Measurements from ENCODE around the gene GRM5. TPM values are rescaled to one million over a fixed set of nuclear protein-coding genes. Genes with fewer than 3 reads are reported as not detected.

GRM5 gene
- total RNA-seq, 1 experiment from 2014 or later: not detected

DNA sequence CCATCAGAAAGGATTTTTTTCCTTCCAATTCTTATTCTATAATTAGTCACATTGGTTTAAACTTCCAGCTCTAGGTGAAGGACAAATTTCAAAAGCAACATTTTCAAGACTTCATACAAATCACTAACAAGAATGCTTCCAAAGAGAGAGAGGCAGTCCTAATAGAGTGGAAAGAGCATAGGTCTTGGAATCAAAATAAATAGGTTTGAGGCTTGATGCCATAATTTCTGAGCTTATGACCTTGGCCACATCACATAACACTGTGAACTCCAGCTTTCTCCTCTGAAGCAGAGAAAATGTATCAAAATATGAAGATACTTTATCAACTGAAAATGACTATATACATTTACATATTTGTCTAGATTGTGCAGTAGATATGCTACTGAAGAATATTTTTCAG lies 246.8 kb downstream of the GRM5 start:
- Histone ChIP-seq H3K9me3 (ENCODE audit: insufficient read depth, low read depth) (no peaks in the 10 kb centered on the region), H3K9me2 (ENCODE audit: insufficient read depth) (no peaks in the 10 kb centered on the region), H3F3A (ENCODE audit: insufficient read depth, low read depth) (no peaks in the 10 kb centered on the region), H3K4me1 (replicated peaks; ENCODE audit: insufficient read depth) (no peaks in the 10 kb centered on the region), H4K20me1 (ENCODE audit: insufficient read depth) (no peaks in the 10 kb centered on the region), H3K4me2 (no peak overlapping the region), H3K27me3 (ENCODE audit: insufficient read depth, low read depth) (no peaks in the 10 kb centered on the region), H3K4me3 (no peak overlapping the region), H3K79me2 (ENCODE audit: low read depth) (no peaks in the 10 kb centered on the region), H3K27ac (no peak overlapping the region), H2AFZ (no peak overlapping the region), H3K36me3 (ENCODE audit: low read depth) (no peaks in the 10 kb centered on the region)
- intact Hi-C loops (cut with micrococcal nuclease; ENCODE audit: unreplicated experiment): no loop called here
- TF ChIP-seq EZH2 (IDR thresholded peaks at IDR 0.05; ENCODE audit: low read depth): no peak
- no peak for DNase-seq
- no TSS peak for BruUV-seq (replicated peaks)
- CTCF ChIA-PET: no interaction called here
- POLR2A ChIA-PET (ENCODE audit: unreplicated experiment): no interaction called here

- Histone ChIP-seq H3F3A (ENCODE audit: insufficient read depth, low read depth) (no peaks in the 10 kb centered on the region), H2AFZ (no peak overlapping the region), H4K20me1 (ENCODE audit: insufficient read depth) (no peaks in the 10 kb centered on the region), H3K79me2 (ENCODE audit: low read depth) (no peaks in the 10 kb centered on the region), H3K27ac (no peak overlapping the region), H3K9me2 (ENCODE audit: insufficient read depth) (no peaks in the 10 kb centered on the region), H3K4me1 (replicated peaks; ENCODE audit: insufficient read depth) (no peaks in the 10 kb centered on the region), H3K9me3 (ENCODE audit: insufficient read depth, low read depth) (no peaks in the 10 kb centered on the region), H3K4me3 (no peak overlapping the region), H3K4me2 (no peak overlapping the region), H3K27me3 (ENCODE audit: insufficient read depth, low read depth) (no peaks in the 10 kb centered on the region), H3K36me3 (ENCODE audit: low read depth) (no peaks in the 10 kb centered on the region)
- ChIA-PET POLR2A (ENCODE audit: unreplicated experiment) (no interaction called here), CTCF (no interaction called here)
- intact Hi-C loops (cut with micrococcal nuclease; ENCODE audit: unreplicated experiment): no loop called here
- BruUV-seq (replicated peaks): no TSS peak
- DNase-seq: no peak
- TF ChIP-seq, protein P1, sequence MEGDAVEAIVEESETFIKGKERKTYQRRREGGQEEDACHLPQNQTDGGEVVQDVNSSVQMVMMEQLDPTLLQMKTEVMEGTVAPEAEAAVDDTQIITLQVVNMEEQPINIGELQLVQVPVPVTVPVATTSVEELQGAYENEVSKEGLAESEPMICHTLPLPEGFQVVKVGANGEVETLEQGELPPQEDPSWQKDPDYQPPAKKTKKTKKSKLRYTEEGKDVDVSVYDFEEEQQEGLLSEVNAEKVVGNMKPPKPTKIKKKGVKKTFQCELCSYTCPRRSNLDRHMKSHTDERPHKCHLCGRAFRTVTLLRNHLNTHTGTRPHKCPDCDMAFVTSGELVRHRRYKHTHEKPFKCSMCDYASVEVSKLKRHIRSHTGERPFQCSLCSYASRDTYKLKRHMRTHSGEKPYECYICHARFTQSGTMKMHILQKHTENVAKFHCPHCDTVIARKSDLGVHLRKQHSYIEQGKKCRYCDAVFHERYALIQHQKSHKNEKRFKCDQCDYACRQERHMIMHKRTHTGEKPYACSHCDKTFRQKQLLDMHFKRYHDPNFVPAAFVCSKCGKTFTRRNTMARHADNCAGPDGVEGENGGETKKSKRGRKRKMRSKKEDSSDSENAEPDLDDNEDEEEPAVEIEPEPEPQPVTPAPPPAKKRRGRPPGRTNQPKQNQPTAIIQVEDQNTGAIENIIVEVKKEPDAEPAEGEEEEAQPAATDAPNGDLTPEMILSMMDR (conservative IDR thresholded peaks at IDR 0.05): no peak
- no peak for TF ChIP-seq EZH2 (IDR thresholded peaks at IDR 0.05; ENCODE audit: low read depth)
Measured at GRCh38 chr11:88815505-88815904, 250.3 kb downstream of the GRM5 start.

GRCh38 chr11:88814076-88814475 lies 251.7 kb downstream of the GRM5 start:
- TF ChIP-seq, protein P1 (conservative IDR thresholded peaks at IDR 0.05): no peak
- TF ChIP-seq EZH2 (IDR thresholded peaks at IDR 0.05; ENCODE audit: low read depth): no peak
- intact Hi-C loops (cut with micrococcal nuclease; ENCODE audit: unreplicated experiment): no loop called here
- CTCF ChIA-PET: no interaction called here
- Histone ChIP-seq H3K27ac (no peak overlapping the region), H3K9me2 (ENCODE audit: insufficient read depth) (no peaks in the 10 kb centered on the region), H3K27me3 (ENCODE audit: insufficient read depth, low read depth) (no peaks in the 10 kb centered on the region), H3K4me2 (no peak overlapping the region), H3K4me3 (no peak overlapping the region), H3K79me2 (ENCODE audit: low read depth) (no peaks in the 10 kb centered on the region), H3K36me3 (ENCODE audit: low read depth) (no peaks in the 10 kb centered on the region), H4K20me1 (ENCODE audit: insufficient read depth) (no peaks in the 10 kb centered on the region), H3F3A (ENCODE audit: insufficient read depth, low read depth) (no peaks in the 10 kb centered on the region), H3K4me1 (replicated peaks; ENCODE audit: insufficient read depth) (no peaks in the 10 kb centered on the region), H2AFZ (no peak overlapping the region), H3K9me3 (ENCODE audit: insufficient read depth, low read depth) (no peaks in the 10 kb centered on the region)
- BruUV-seq (replicated peaks): no TSS peak
- POLR2A ChIA-PET (ENCODE audit: unreplicated experiment): no interaction called here
- DNase-seq: no peak

DNA sequence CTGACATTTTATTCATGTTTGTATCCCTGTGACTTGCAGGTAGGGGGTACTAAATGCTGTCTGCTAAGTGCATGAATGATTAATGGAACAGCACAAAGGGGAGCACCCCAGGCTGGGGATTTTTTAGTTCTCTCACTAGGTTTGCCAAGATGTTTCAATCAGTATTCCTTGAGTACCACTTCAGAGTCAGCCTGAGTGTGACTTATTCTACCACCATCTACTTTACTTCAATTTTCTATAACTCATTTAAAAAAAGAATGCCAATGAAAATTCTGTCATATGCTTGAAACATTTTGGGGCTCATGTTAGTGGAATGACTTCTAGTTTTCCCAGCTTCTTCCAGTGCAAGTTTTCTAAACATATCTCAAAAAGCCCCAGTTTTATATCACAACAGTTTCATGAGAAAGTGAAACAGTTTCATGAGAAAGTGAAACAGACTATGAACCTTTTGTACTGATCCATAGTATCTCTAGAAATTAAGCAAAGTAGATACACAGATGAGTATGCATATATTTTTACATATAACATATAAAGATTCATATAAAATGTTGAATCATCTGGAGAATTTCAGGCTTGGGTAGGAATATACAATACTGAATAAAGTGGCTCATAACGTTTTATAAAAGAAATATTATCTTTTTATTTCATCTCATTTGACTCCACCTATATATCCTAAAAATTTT lies 252.4 kb downstream of the GRM5 start:
- intact Hi-C loops (cut with micrococcal nuclease; ENCODE audit: unreplicated experiment): no loop called here
- no peak overlapping the region for H3K27ac ChIP-seq
- H2AFZ ChIP-seq: no peak overlapping the region
- H3K27me3 ChIP-seq (ENCODE audit: insufficient read depth, low read depth): no peaks in the 10 kb centered on the region
- ChIA-PET POLR2A (ENCODE audit: unreplicated experiment) (no interaction called here), CTCF (no interaction called here)
- H3K36me3 ChIP-seq (ENCODE audit: low read depth): no peaks in the 10 kb centered on the region
- no peaks in the 10 kb centered on the region for H3K9me3 ChIP-seq (ENCODE audit: insufficient read depth, low read depth)
- H3K79me2 ChIP-seq (ENCODE audit: low read depth): no peaks in the 10 kb centered on the region
- no TSS peak for BruUV-seq (replicated peaks)
- DNase-seq: no peak
- no peak overlapping the region for H3K4me3 ChIP-seq
- no peaks in the 10 kb centered on the region for H3K9me2 ChIP-seq (ENCODE audit: insufficient read depth)
- no peaks in the 10 kb centered on the region for H4K20me1 ChIP-seq (ENCODE audit: insufficient read depth)
- H3K4me1 ChIP-seq (replicated peaks; ENCODE audit: insufficient read depth): no peaks in the 10 kb centered on the region
- no peak overlapping the region for H3K4me2 ChIP-seq
- H3F3A ChIP-seq (ENCODE audit: insufficient read depth, low read depth): no peaks in the 10 kb centered on the region
- TF ChIP-seq, protein P1 (conservative IDR thresholded peaks at IDR 0.05): no peak
- no peak for TF ChIP-seq EZH2 (IDR thresholded peaks at IDR 0.05; ENCODE audit: low read depth)

Data from PC-9 (cell line).